Stimulated activated CD4-positive, alpha-beta T cell treated with anti-CD3 and anti-CD28 coated beads, Interleukin-1b, Interleukin-23, amount 100 ng/mL, for 1 hour (primary cell): ENCODE results near the gene CHKB.
A peak's percentile ranks its signal among the peaks of the same experiment; 100 is the strongest.

ENCODE experiments used
- DNase-seq, 2 donors: peaks; one replicate each; pipeline ENCODE4 v3.0.0-alpha.2; 2020; ENCODE audit warnings: low read depth in 2 of 2

The CHKB gene

DNA sequence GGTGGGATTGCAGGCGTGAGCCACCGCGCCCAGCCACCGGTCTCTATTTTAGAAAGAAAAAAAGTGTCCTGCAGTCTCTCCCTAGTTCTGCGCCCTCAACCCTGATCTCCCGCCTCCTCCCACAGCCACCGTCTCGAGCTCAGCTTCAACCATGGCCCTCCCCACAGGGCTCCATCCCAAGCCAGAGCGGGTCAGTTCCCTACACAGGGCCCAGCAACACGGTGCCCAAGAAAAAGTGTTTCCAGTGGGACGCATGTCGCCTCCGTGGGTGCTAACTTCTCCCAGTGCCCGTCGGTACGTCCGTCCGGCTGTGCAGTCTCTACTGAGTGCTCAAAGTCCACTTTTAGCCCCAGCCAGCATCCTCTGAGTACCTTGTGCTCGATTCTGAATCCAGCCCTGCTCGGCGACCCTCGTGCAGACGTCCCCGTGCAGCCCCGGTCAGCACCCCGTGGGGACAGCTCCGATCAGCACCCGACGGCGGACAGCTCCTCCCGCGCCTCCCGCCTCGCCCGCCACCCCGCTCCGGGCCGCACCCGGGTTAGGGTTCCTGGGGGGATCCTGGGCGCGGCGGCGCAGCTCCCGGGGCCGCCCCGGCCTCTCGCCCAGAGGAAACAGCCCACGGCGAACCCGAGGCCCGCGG, 17.3 kb upstream of the CHKB start:
- no peak for DNase-seq

GRCh38 chr22:50597097-50597496, 14.4 kb upstream of the CHKB start:
- no peak for DNase-seq

DNA sequence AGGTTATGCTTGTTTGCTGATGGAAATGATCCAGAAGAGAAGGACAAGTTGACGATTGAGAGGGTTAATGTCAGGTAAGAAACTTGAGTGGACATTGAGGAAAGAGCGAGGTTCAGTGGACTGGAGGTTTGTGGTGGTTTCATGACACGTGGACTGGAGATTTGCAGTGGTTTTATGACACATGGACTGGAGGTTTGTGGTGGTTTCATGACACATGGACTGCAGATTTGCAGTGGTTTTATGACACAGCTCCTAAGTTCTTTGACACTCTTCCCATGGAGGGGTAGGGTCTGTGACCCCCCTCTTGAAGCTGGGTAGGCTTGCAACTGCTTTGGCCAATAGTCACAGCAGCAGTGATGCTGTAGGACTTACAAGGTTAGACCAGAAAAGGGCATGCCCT, 12.5 kb upstream of the CHKB start:
- DNase-seq, result no peak

- no peak for DNase-seq
Observed at GRCh38 chr22:50587407-50587806, 4.8 kb upstream of the CHKB start.

DNA sequence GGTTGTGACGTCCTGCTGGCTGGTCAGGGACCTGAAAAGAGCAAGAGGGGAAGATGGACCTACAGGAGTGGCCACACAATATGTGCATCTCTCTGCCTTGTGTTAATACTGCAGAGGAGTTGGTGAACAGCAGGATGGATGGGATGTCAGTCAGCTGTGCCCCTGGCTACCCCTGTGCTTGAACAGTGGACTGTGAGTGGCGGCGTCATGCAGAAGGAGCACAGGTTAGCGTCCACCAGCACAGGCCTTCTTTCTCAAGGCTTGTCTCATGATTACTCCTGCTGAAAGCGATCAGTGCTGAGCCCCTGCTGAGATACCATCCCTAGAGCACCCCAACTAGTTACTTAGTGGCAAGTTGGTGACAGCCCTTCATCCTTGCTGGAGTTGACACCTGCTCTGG, 3.8 kb upstream of the CHKB start:
- DNase-seq, result no peak

DNA sequence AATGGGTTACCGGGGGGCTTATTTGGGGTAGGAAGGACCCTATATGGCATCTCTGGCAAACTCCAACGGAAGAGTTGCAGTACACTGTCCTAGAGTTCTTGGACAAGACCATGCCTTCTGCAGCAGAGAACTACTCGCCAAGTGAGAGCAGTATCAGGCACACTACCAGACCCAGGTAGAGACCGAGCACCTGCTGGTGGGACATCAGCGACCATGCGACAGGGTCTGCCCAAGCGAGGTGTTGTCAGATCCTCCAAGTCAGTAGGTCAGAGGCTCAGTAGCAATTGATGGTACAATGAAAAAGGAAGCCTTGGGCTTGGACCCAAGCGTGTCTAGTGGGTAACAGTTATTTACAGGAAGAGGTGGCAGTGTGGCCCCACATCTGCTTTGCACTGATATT, 3.1 kb upstream of the CHKB start:
- DNase-seq, result no peak

DNA sequence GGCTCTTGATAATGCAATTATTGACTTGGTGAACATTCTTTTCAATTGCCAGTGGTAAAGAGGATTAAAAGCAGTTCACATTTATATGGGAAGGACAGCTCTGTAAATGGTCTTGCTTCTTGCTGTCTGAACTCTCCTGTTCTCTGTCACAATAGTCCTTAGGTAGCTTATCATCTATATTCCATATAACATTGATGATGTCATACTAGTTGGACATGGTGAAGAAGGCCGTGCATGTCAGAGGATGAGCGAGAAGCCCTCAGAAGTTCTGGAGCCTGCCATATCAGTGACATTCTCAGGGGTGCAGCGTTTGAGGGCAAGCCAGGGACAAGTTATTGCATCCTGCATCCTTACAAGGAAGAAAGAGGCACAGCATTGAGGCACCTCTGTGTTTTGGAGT, 2.6 kb upstream of the CHKB start:
- no peak for DNase-seq

DNA sequence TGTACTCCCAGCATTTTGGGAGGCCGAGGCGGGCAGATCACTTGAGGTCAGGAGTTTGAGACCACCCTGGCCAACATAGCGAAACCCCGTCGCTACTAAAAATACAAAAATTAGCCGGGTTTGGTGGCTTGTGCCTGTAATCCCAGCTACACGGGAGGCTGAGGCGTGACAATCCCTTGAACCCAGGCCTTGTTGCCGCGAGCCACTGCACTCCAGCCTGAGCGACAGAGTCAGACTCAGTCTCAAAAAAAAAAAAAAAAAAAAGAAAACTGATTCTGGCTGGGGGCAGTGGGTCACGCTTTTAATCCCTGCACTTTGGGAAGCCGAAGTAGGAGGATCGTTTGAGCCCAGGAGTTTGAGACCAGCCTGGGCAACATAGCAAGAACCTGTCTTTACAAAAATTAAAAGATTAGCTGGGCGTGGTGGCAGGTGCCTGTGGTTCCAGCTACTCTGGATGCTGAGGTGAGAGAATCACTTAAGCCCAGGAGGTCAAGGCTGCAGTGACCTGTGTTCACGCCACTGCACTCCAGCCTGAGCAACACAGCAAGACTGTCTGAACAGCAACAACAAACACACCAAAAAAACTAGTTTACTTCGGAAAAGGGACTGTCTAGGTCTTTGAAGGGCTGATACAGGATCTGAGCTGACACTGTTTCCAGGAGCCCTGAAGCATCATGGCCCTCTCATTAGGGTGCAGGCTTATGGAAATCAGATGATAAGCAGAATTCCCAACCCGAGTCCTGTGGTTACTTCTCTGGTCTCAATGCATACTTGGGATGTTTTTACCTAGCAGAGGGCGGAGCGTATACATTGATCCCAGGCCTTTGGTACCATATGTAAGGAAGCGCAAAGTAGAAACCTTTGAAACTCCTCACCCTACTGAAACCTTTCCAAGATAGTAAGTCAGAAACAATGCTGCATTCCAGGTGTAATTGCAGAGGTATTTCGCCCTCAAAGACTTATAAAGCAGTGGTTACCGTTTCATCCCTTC, 1.8 kb upstream of the CHKB start:
- no peak for DNase-seq

DNA sequence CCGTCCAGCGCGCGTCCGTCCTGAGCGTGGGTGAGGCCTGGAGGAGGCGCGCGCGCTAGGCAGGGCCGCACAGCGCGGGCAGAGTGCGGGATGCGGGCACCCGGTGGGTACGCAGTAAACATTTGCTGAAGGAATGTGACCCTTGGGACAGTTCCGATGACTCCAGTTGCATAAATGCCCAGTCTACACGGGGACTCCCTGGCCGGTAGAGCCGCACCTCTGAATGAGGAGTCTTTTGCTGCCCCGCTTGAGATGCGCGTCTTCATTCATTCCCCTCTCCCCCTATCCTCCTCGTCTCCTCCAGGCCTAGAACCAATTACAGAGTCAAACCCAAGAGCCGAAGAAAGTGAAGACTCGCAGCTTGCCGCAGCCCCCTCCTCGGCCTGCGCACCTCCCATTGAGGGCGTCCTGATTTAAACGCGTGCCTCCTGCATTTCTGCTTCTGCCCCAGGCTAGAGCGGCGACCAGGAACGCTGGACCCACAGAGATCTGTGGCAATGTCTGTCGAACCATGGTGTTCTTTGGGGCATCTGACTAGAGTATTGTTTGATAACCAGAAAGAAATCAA, 729 bp upstream of the CHKB start:
- DNase-seq, result peak in 1 of 2 donors; percentile 10

- no peak for DNase-seq
Observed at GRCh38 chr22:50581950-50582492, 628 bp downstream of the CHKB start.

- DNase-seq, result no peak
Observed at GRCh38 chr22:50581031-50581949, 1.4 kb downstream of the CHKB start.

DNA sequence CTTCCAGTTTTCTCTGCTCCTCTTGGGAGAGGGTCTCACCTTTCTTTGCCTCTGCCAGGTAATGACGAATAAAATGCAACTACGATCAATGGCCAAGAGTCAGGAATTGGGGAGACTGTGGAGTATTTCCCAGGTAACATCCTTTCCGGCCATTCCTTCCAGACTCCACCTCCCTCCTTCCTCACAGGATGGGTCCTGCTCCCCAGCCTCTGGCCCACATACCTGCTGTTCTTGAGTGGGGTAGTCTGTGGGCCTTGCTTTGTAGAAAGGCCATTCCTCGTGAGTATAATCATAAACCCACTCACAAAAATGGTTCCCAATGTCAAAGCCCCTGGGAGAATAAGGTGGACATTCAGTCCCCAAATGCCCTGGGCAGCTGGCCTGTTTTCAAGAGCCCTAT, 2.9 kb downstream of the CHKB start:
- DNase-seq, result no peak

DNA sequence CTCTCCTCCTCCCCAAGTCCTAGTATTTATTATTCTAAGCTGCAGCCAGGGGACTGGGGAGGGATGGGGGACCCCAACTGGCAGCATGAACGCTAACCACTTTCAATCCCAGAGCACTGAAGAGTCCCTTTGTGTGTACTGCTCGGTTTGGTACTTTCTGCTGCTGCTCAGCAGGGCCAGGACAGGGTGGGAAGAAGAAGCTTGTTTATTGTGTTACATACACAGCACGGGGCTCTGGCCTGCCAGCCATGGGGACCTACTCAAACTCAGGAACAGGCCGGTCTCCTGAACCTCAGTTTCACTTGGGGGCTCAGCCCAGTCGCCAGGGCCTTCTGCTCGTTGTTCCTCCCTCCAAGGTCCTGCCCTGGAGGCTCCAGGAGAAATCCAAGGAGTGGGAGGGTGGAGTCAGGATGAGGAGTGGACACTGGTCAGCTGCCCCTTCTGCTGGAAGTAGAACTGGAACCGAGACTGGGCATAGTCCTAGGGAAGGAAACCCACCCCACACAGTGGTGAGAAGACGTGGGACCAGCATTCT, 3.8 kb downstream of the CHKB start:
- no peak for DNase-seq

- DNase-seq, result no peak
Observed at GRCh38 chr22:50577987-50578775, 4.5 kb downstream of the CHKB start, which contains the start of gene CPT1B. TSS of gene CPT1B (minus strand) at chr22:50578427. CDS start at chr22:50577915, 512 bp downstream.

- DNase-seq, result no peak
Observed at GRCh38 chr22:50577697-50577986, 5.0 kb downstream of the CHKB start.

DNA sequence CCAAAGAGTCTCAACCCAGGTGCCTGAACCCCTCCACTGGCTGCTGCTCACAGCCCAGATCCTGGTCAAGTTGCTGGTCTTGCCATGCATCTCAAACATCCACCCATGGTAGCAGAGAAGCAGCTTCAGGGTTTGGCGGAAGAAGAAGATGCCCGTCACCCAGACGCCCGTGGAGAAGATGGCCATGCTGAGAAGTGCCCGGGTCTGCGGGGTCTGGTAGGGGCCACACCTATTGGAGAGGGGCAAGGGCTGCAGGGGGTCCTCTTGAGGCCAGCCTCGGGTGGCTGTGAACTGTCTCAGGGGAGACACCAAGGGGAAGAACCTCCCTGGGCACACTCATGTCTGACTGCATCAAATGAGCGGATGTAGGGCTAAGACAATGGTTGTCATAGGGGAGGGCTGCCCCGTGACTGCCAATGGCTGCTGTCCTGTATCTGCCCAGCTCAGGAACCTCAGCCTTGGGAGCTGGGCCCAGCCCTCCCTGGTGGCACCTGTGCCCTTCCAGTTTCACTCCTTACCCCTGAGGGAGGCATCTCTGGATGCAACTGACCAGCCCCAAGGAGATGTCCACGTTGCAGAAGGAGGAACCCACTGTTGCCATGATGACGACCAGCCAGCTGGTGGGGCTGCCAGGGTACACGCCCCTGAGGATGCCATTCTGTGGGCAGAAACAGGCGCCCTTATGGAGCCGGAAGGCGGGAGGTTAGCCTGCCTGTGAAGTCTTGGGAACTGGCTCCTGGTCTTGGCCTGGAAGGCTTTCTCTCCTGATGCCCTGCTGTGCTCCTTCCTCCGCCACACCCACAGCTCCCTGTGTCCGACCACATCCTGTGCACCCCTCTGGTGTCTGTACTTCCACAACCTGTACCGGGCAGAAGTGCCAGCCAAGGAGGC, 5.6 kb downstream of the CHKB start:
- no peak for DNase-seq

DNA sequence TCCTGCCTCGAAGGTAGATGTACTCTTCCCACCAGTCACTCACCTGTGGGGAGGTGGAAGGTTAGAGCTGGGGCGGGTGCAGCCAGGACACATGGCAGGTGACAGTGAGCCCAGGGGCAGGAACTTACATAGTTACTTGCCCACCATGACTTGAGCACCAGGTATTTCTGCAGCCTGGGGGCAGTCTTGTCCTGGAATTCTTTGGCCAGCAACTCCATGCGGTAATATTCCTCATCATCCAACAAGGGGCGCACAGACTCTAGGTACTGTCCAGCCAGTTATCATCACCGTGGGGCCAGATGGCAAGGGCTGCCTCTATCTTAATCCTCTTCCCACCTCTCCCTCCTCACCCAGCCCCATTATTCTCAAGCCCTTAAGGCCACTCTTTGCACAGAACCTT, 6.6 kb downstream of the CHKB start:
- no peak for DNase-seq

DNA sequence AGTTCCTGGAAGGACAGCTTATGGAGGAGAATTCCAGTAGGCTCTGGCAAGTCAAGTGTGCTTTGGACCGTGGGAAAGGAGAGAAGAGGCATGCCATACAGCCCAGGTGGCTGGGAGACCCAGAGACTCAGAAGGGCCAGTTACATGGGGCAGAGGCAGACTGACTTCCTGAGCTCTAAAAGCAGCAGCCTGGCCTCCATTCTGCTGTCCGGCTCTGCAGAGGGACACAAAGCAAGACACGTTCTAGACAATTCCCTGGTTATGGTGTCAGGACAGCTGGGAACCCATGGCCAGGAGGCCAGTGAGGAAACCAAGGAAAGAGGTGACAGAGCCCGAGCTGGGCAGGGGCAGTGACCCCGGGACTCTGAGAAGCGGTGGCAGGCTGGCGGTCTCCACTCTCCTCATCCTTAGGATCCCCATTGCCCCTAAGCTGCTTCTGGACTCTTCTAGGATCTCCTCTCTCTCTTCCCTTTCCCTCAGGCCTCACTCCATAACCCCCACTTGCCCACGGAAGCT, 7.2 kb downstream of the CHKB start:
- no peak for DNase-seq

GRCh38 chr22:50574383-50574755, 8.3 kb downstream of the CHKB start:
- no peak for DNase-seq
